Measurements from ENCODE around the gene EXOC2. TPM values are rescaled to one million over a fixed set of nuclear protein-coding genes. Genes with fewer than 3 reads are reported as not detected.
A peak's percentile ranks its signal among the peaks of the same experiment; 100 is the strongest.

EXOC2 gene
- total RNA-seq, 1 donor from 2014 or later = 46.5 TPM

DNA sequence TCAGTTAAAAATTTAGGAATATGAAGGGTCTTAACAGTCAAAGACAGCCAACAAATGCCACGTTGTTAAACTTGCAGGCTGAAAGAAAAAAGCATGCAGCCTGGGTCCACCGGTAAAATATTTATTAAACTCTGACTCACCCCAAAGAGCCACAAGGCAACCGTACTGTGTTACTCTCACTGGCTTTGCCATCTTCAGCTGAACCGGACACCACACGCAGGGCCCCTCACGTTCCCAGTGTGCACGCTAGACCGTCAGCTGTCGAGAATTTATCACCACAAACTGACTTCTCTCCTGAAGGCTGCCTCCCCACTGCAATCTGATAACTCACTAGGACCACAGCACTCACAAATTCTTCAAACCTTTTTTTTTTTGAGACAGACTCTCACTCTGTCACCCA is 66.7 kb downstream of the EXOC2 start:
- Mint-ChIP-seq H3K9me3 (no peaks in the 10 kb centered on the region), H3K4me3 (no peak overlapping the region), H3K36me3 (peaks cover 2% of the 10 kb centered on the region), H3K27ac (no peak overlapping the region), H3K27me3 (ENCODE audit: insufficient read depth, low read depth) (no peaks in the 10 kb centered on the region), H3K4me1 (peaks cover 5% of the 10 kb centered on the region)
- no peak overlapping the region for H3K27ac ChIP-seq
- H3K4me2 ChIP-seq = no peak overlapping the region
- H3K9ac ChIP-seq = no peak overlapping the region
- no peaks in the 10 kb centered on the region for H3F3A ChIP-seq (ENCODE audit: low read depth)
- no peaks in the 10 kb centered on the region for H3K4me1 ChIP-seq
- no peak overlapping the region for H2AFZ ChIP-seq (replicated peaks)
- no peaks in the 10 kb centered on the region for H4K20me1 ChIP-seq (ENCODE audit: low read depth)
- TF ChIP-seq, protein P1, sequence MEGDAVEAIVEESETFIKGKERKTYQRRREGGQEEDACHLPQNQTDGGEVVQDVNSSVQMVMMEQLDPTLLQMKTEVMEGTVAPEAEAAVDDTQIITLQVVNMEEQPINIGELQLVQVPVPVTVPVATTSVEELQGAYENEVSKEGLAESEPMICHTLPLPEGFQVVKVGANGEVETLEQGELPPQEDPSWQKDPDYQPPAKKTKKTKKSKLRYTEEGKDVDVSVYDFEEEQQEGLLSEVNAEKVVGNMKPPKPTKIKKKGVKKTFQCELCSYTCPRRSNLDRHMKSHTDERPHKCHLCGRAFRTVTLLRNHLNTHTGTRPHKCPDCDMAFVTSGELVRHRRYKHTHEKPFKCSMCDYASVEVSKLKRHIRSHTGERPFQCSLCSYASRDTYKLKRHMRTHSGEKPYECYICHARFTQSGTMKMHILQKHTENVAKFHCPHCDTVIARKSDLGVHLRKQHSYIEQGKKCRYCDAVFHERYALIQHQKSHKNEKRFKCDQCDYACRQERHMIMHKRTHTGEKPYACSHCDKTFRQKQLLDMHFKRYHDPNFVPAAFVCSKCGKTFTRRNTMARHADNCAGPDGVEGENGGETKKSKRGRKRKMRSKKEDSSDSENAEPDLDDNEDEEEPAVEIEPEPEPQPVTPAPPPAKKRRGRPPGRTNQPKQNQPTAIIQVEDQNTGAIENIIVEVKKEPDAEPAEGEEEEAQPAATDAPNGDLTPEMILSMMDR (IDR thresholded peaks at IDR 0.05) = no peak
- no peak for TF ChIP-seq EZH2phosphoT487 (IDR thresholded peaks at IDR 0.05)
- TF ChIP-seq EZH2 (IDR thresholded peaks at IDR 0.05) = no peak
- no peaks in the 10 kb centered on the region for H3K36me3 ChIP-seq
- no peaks in the 10 kb centered on the region for H3K27me3 ChIP-seq
- H3K4me3 ChIP-seq = no peak overlapping the region
- H3K9me3 ChIP-seq (ENCODE audit: low read depth) = no peaks in the 10 kb centered on the region
- H3K79me2 ChIP-seq (ENCODE audit: low read depth) = no peaks in the 10 kb centered on the region
- no peak for DNase-seq (ENCODE audit: low spot score)

DNA sequence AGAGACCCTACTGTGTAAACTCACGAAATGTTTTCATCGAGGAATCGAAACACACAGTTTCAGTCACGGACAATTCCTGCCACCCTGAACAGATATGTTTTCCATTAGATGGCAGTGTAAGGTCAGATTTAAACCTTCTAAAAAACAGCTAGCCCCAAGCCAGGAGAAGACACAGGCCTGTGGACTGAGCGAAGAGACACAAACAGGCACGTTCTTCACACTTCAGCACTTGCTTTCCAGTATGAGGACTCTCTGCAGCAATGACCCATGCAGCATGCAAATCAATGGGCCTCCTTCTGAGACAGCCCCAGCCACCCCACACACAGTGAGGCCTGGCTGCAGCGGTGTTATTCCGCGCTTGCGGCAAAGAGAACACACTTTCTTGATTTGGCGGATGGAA is 68.0 kb downstream of the EXOC2 start:
- peak; percentile 36 for DNase-seq (ENCODE audit: low spot score)
- Histone ChIP-seq H3K4me1 (no peaks in the 10 kb centered on the region), H3K9ac (no peak overlapping the region), H3K79me2 (ENCODE audit: low read depth) (no peaks in the 10 kb centered on the region), H2AFZ (replicated peaks) (no peak overlapping the region), H3K27me3 (no peaks in the 10 kb centered on the region), H3K4me2 (no peak overlapping the region), H3F3A (ENCODE audit: low read depth) (no peaks in the 10 kb centered on the region), H3K36me3 (no peaks in the 10 kb centered on the region), H3K27ac (no peak overlapping the region), H3K4me3 (no peak overlapping the region), H3K9me3 (ENCODE audit: low read depth) (no peaks in the 10 kb centered on the region), H4K20me1 (ENCODE audit: low read depth) (no peaks in the 10 kb centered on the region)
- Mint-ChIP-seq H3K27me3 (ENCODE audit: insufficient read depth, low read depth) (peaks cover 1% of the 10 kb centered on the region), H3K27ac (no peak overlapping the region), H3K4me1 (peaks cover 5% of the 10 kb centered on the region), H3K36me3 (peaks cover 3% of the 10 kb centered on the region), H3K9me3 (no peaks in the 10 kb centered on the region), H3K4me3 (no peak overlapping the region)
- no peak for TF ChIP-seq EZH2 (IDR thresholded peaks at IDR 0.05)
- TF ChIP-seq, protein P1 (IDR thresholded peaks at IDR 0.05) = peak; percentile 39

DNA sequence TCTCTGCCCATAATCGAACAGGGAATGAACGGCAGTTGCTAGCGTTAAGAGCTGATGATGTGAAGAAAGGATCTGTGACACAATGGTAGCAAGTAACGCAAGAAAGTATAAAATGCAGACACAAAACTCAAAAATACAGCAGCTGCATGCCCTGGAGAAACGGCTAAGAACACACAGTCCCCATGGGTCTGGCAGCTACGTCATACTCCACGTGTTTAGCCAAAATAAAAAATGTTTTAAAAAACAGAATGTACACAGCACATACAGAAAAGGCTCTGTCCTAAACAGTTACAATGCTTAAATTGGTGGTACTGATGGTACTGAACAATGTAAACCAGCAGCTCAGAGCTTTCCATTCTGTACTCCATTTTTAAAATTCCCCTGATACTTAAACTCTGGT is 70.5 kb downstream of the EXOC2 start:
- DNase-seq (ENCODE audit: low spot score) = no peak

More for the DNA sequence above, 70.5 kb downstream of the EXOC2 start:
- no peaks in the 10 kb centered on the region for H4K20me1 ChIP-seq (ENCODE audit: low read depth)
- no peaks in the 10 kb centered on the region for H3F3A ChIP-seq (ENCODE audit: low read depth)
- peaks cover 4% of the 10 kb centered on the region for H3K36me3 Mint-ChIP-seq
- H2AFZ ChIP-seq (replicated peaks) = no peak overlapping the region
- peaks cover 3% of the 10 kb centered on the region for H3K36me3 ChIP-seq
- H3K4me1 ChIP-seq = no peaks in the 10 kb centered on the region
- peaks cover 2% of the 10 kb centered on the region for H3K27me3 Mint-ChIP-seq (ENCODE audit: insufficient read depth, low read depth)
- no peak for TF ChIP-seq EZH2 (IDR thresholded peaks at IDR 0.05)
- TF ChIP-seq EZH2phosphoT487 (IDR thresholded peaks at IDR 0.05) = no peak
- TF ChIP-seq, protein P1 (IDR thresholded peaks at IDR 0.05) = no peak
- no peak overlapping the region for H3K4me3 ChIP-seq
- H3K4me2 ChIP-seq = no peak overlapping the region
- no peak overlapping the region for H3K27ac Mint-ChIP-seq
- no peak overlapping the region for H3K9ac ChIP-seq
- H3K9me3 Mint-ChIP-seq = no peaks in the 10 kb centered on the region
- no peak overlapping the region for H3K4me3 Mint-ChIP-seq
- H3K9me3 ChIP-seq (ENCODE audit: low read depth) = no peaks in the 10 kb centered on the region
- no peaks in the 10 kb centered on the region for H3K27me3 ChIP-seq
- no peak overlapping the region for H3K27ac ChIP-seq
- peaks cover 5% of the 10 kb centered on the region for H3K4me1 Mint-ChIP-seq
- no peaks in the 10 kb centered on the region for H3K79me2 ChIP-seq (ENCODE audit: low read depth)
